ENCODE measurements around the gene JAK1. TPM values are rescaled to one million over a fixed set of nuclear protein-coding genes. Genes with fewer than 3 reads are reported as not detected.
A peak's percentile ranks its signal among the peaks of the same experiment; 100 is the strongest.

Gene JAK1
- polyA plus RNA-seq, 3 donors, result 94.2 to 117 (median 112) TPM

- DNase-seq (ENCODE audit: extremely low read depth in 1 of 11, low read depth in 9 of 11, low spot score in 4 of 11), result no peak
These were observed 20.8 kb upstream of the JAK1 start for GRCh38 chr1:64986903-64987871.

- no peak for DNase-seq (ENCODE audit: extremely low read depth in 1 of 11, low read depth in 9 of 11, low spot score in 4 of 11)
These were observed 18.4 kb upstream of the JAK1 start for GRCh38 chr1:64984737-64985136.

GRCh38 chr1:64984106-64984505 is 17.8 kb upstream of the JAK1 start:
- DNase-seq (ENCODE audit: extremely low read depth in 1 of 11, low read depth in 9 of 11, low spot score in 4 of 11), result no peak

GRCh38 chr1:64983110-64983509 is 16.8 kb upstream of the JAK1 start:
- DNase-seq (ENCODE audit: extremely low read depth in 1 of 11, low read depth in 9 of 11, low spot score in 4 of 11), result no peak

- DNase-seq (ENCODE audit: extremely low read depth in 1 of 11, low read depth in 9 of 11, low spot score in 4 of 11), result no peak
These were observed 15.5 kb upstream of the JAK1 start for GRCh38 chr1:64981601-64982533.

GRCh38 chr1:64980745-64981600 is 14.6 kb upstream of the JAK1 start:
- DNase-seq (ENCODE audit: extremely low read depth in 1 of 11, low read depth in 9 of 11, low spot score in 4 of 11), result no peak

GRCh38 chr1:64979358-64979757 is 13.0 kb upstream of the JAK1 start:
- DNase-seq (ENCODE audit: extremely low read depth in 1 of 11, low read depth in 9 of 11, low spot score in 4 of 11), result no peak

- DNase-seq (ENCODE audit: extremely low read depth in 1 of 11, low read depth in 9 of 11, low spot score in 4 of 11), result no peak
These were observed 10.0 kb upstream of the JAK1 start for GRCh38 chr1:64976361-64976760.

- DNase-seq (ENCODE audit: extremely low read depth in 1 of 11, low read depth in 9 of 11, low spot score in 4 of 11), result no peak
These were observed 9.4 kb upstream of the JAK1 start for GRCh38 chr1:64975740-64976139.

- no peak for DNase-seq (ENCODE audit: extremely low read depth in 1 of 11, low read depth in 9 of 11, low spot score in 4 of 11)
These were observed 8.8 kb upstream of the JAK1 start for GRCh38 chr1:64975127-64975526.

GRCh38 chr1:64974288-64974825 is 8.0 kb upstream of the JAK1 start:
- no peak for DNase-seq (ENCODE audit: extremely low read depth in 1 of 11, low read depth in 9 of 11, low spot score in 4 of 11)

- DNase-seq (ENCODE audit: extremely low read depth in 1 of 11, low read depth in 9 of 11, low spot score in 4 of 11), result no peak
These were observed 6.8 kb upstream of the JAK1 start for GRCh38 chr1:64973061-64973647.

- DNase-seq (ENCODE audit: extremely low read depth in 1 of 11, low read depth in 9 of 11, low spot score in 4 of 11), result no peak
These were observed 3.1 kb upstream of the JAK1 start for GRCh38 chr1:64969305-64970046.

GRCh38 chr1:64967381-64967780 is 1.0 kb upstream of the JAK1 start:
- peak in 1 of 11 donors; percentile 12 for DNase-seq (ENCODE audit: extremely low read depth in 1 of 11, low read depth in 9 of 11, low spot score in 4 of 11)

- DNase-seq (ENCODE audit: extremely low read depth in 1 of 11, low read depth in 9 of 11, low spot score in 4 of 11), result peak in 10 of 11 donors; percentile 42 to 67 (median 55)
These were observed 787 bp downstream of the JAK1 start for GRCh38 chr1:64965366-64966157.

GRCh38 chr1:64963466-64963865 is 2.9 kb downstream of the JAK1 start:
- no peak for DNase-seq (ENCODE audit: extremely low read depth in 1 of 11, low read depth in 9 of 11, low spot score in 4 of 11)

GRCh38 chr1:64962441-64962840 is 3.9 kb downstream of the JAK1 start:
- peak in 7 of 11 donors; percentile 22 to 56 (median 42) for DNase-seq (ENCODE audit: extremely low read depth in 1 of 11, low read depth in 9 of 11, low spot score in 4 of 11)
